Mesenchymal stem cell (in vitro differentiated cells and primary cell): ENCODE results near the gene MTCL3.
A peak's percentile ranks its signal among the peaks of the same experiment; 100 is the strongest.

ENCODE experiments used
- DNase-seq: peaks from one replicate; pipeline ENCODE4 v3.0.0-alpha.2; 2013
- H2AFZ ChIP-seq: one replicate; pipeline ENCODE4 v1.6.1; 2013; ENCODE audit warnings: low read depth, mild to moderate bottlenecking, control low read depth, inconsistent platforms, low read length, moderate library complexity
- H2AK5ac ChIP-seq: 2 replicates; pipeline ENCODE4 v1.6.1; 2013; ENCODE audit warnings: low read length, moderate library complexity, mild to moderate bottlenecking, inconsistent platforms; ENCODE audit not compliant: severe bottlenecking
- H2BK120ac ChIP-seq: one replicate; pipeline ENCODE4 v1.6.1; 2013; ENCODE audit warnings: low read depth, mild to moderate bottlenecking, inconsistent platforms, low read length, moderate library complexity
- H2BK12ac ChIP-seq, 2 experiments: one replicate each; pipeline ENCODE4 v1.6.1; 2013; ENCODE audit warnings: inconsistent platforms in 2 of 2, low read length in 2 of 2, mild to moderate bottlenecking in 2 of 2, moderate library complexity in 2 of 2, control low read depth in 1 of 2
- H2BK15ac ChIP-seq: one replicate; pipeline ENCODE4 v1.6.1; 2013; ENCODE audit warnings: mild to moderate bottlenecking, low read depth, inconsistent platforms; ENCODE audit not compliant: poor library complexity, severe bottlenecking
- H2BK5ac ChIP-seq: 2 replicates; pipeline ENCODE4 v1.6.1; 2013; ENCODE audit warnings: low read depth, mild to moderate bottlenecking, low read length, control low read depth, inconsistent platforms; ENCODE audit not compliant: poor library complexity, severe bottlenecking
- H3K14ac ChIP-seq, 2 experiments: one replicate each; pipeline ENCODE4 v1.6.1; 2013; ENCODE audit warnings: inconsistent platforms in 2 of 2, low read length in 2 of 2, control low read depth in 1 of 2, mild to moderate bottlenecking in 1 of 2, moderate library complexity in 1 of 2
- H3K18ac ChIP-seq, 2 experiments: one replicate each; pipeline ENCODE4 v1.6.1; 2013; ENCODE audit warnings: inconsistent platforms in 2 of 2, low read length in 2 of 2, control low read depth in 1 of 2, low read depth in 1 of 2, mild to moderate bottlenecking in 1 of 2
- H3K23ac ChIP-seq, 2 experiments: one replicate each; pipeline ENCODE4 v1.6.1; 2013; ENCODE audit warnings: inconsistent platforms in 2 of 2, low read length in 2 of 2, mild to moderate bottlenecking in 2 of 2, moderate library complexity in 2 of 2, control low read depth in 1 of 2
- H3K27ac ChIP-seq: 2 replicates; pipeline ENCODE4 v1.5.1; 2013; ENCODE audit warnings: mild to moderate bottlenecking, moderate library complexity, low read length, control low read depth, inconsistent platforms; ENCODE audit not compliant: poor library complexity, severe bottlenecking
- H3K27me3 ChIP-seq, 2 experiments: 2 replicates each; pipeline versions ENCODE4 v1.6.1 to v1.7.0; 2013; ENCODE audit warnings: low read length in 2 of 2, mild to moderate bottlenecking in 2 of 2, moderate library complexity in 2 of 2, control low read depth in 1 of 2, inconsistent platforms in 1 of 2; ENCODE audit not compliant: control insufficient read depth in 1 of 2, insufficient read depth in 1 of 2
- H3K36me3 ChIP-seq, 2 experiments: 2 replicates each; pipeline versions ENCODE4 v1.6.1 to v1.7.0; 2013; ENCODE audit warnings: low read length in 2 of 2, control low read depth in 1 of 2, inconsistent platforms in 1 of 2, low read depth in 1 of 2, mild to moderate bottlenecking in 1 of 2; ENCODE audit not compliant: insufficient read depth in 2 of 2, control insufficient read depth in 1 of 2
- H3K4ac ChIP-seq, 2 experiments: one replicate each; pipeline ENCODE4 v1.6.1; 2013; ENCODE audit warnings: inconsistent platforms in 2 of 2, low read length in 2 of 2, mild to moderate bottlenecking in 2 of 2, moderate library complexity in 2 of 2, control low read depth in 1 of 2, low read depth in 1 of 2
- H3K4me1 ChIP-seq: 2 replicates; pipeline ENCODE4 v1.6.1; 2013; ENCODE audit warnings: low read depth, low read length, control low read depth; ENCODE audit not compliant: control insufficient read depth, insufficient read depth
- H3K4me2 ChIP-seq: 2 replicates; pipeline ENCODE4 v1.6.1; 2013; ENCODE audit warnings: low read length, mild to moderate bottlenecking, inconsistent platforms; ENCODE audit not compliant: poor library complexity, severe bottlenecking
- H3K4me3 ChIP-seq, 2 experiments: 2 replicates each; pipeline versions ENCODE4 v1.5.1 to v1.7.0; 2013; ENCODE audit warnings: low read length in 2 of 2, mild to moderate bottlenecking in 2 of 2, control low read depth in 1 of 2, low read depth in 1 of 2; ENCODE audit not compliant: insufficient read depth in 1 of 2
- H3K79me1 ChIP-seq: replicated peaks from 2 replicates; pipeline ENCODE4 v1.6.1; 2013; ENCODE audit warnings: mild to moderate bottlenecking, control low read depth, low read length, inconsistent platforms; ENCODE audit not compliant: poor library complexity, severe bottlenecking
- H3K9ac ChIP-seq: 2 replicates; pipeline ENCODE4 v1.7.0; 2013; ENCODE audit warnings: mild to moderate bottlenecking, low read length, moderate library complexity
- H3K9me3 ChIP-seq: 2 replicates; pipeline ENCODE4 v1.7.0; 2013; ENCODE audit warnings: mild to moderate bottlenecking, low read length; ENCODE audit not compliant: control insufficient read depth
- H4K8ac ChIP-seq: one replicate; pipeline ENCODE4 v1.6.1; 2013; ENCODE audit warnings: inconsistent platforms, mild to moderate bottlenecking, low read length, moderate library complexity
- H4K91ac ChIP-seq: one replicate; pipeline ENCODE4 v1.6.1; 2013; ENCODE audit warnings: mild to moderate bottlenecking, low read length, inconsistent platforms
- WGBS: methylation state at CpG from one replicate; pipeline ENCODE4 v1.1.7; 2013; ENCODE audit warnings: mixed read lengths; 5-methylcytosine and 5-hydroxymethylcytosine counted together

MTCL3 gene

GRCh38 chr6:127458222-127458621 is 60.9 kb downstream of the MTCL3 start:
- no peak overlapping the region for H3K18ac ChIP-seq
- no peak overlapping the region for H3K14ac ChIP-seq
- H3K4me2 ChIP-seq = no peak overlapping the region
- H3K9me3 ChIP-seq = no peaks in the 10 kb centered on the region
- H3K4me3 ChIP-seq = peak overlapping the region in 1 of 2 experiments; percentile 26
- 60% methylated on average over 3 of the region's 3 CpGs for WGBS
- H3K79me1 ChIP-seq = peaks cover 12% of the 10 kb centered on the region
- no peak overlapping the region for H2BK15ac ChIP-seq
- no peak overlapping the region for H3K27ac ChIP-seq
- no peak overlapping the region for H2BK12ac ChIP-seq
- H4K8ac ChIP-seq = no peak overlapping the region
- H2BK5ac ChIP-seq = no peak overlapping the region
- peak overlapping the region; percentile 72 for H3K9ac ChIP-seq
- no peak overlapping the region for H2AFZ ChIP-seq
- no peaks in the 10 kb centered on the region for H3K27me3 ChIP-seq
- DNase-seq = no peak
- H2AK5ac ChIP-seq = no peak overlapping the region
- H3K23ac ChIP-seq = no peak overlapping the region
- H3K4me1 ChIP-seq = no peaks in the 10 kb centered on the region
- H3K36me3 ChIP-seq = peaks cover 0 to 3% of the 10 kb centered on the region in 2 experiments
- no peak overlapping the region for H2BK120ac ChIP-seq
- no peak overlapping the region for H4K91ac ChIP-seq
- H3K4ac ChIP-seq = no peak overlapping the region

- Histone ChIP-seq H3K4me3 (no peak overlapping the region), H3K9ac (peak overlapping the region; percentile 34), H2BK120ac (no peak overlapping the region), H3K79me1 (peaks cover 12% of the 10 kb centered on the region), H4K91ac (no peak overlapping the region), H3K4me1 (no peaks in the 10 kb centered on the region), H2AFZ (no peak overlapping the region), H2BK15ac (no peak overlapping the region), H3K4ac (no peak overlapping the region), H3K18ac (no peak overlapping the region), H2AK5ac (no peak overlapping the region), H4K8ac (no peak overlapping the region), H3K4me2 (no peak overlapping the region), H3K36me3 (peaks cover 0 to 3% of the 10 kb centered on the region in 2 experiments), H3K27me3 (no peaks in the 10 kb centered on the region), H2BK12ac (no peak overlapping the region), H3K9me3 (no peaks in the 10 kb centered on the region), H3K27ac (no peak overlapping the region), H3K14ac (no peak overlapping the region), H3K23ac (no peak overlapping the region), H2BK5ac (no peak overlapping the region)
- WGBS = 95% methylated on average over 2 of the region's 3 CpGs
- DNase-seq = peak; percentile 65
These were observed 61.6 kb downstream of the MTCL3 start for GRCh38 chr6:127457456-127458064.

GRCh38 chr6:127456465-127456864 is 62.7 kb downstream of the MTCL3 start:
- Histone ChIP-seq H3K4me1 (no peaks in the 10 kb centered on the region), H3K23ac (no peak overlapping the region), H3K9ac (no peak overlapping the region), H2BK12ac (no peak overlapping the region), H3K36me3 (peaks cover 0 to 3% of the 10 kb centered on the region in 2 experiments), H2AK5ac (no peak overlapping the region), H3K14ac (no peak overlapping the region), H3K18ac (no peak overlapping the region), H3K4me3 (no peak overlapping the region), H3K4me2 (no peak overlapping the region), H3K4ac (no peak overlapping the region), H3K79me1 (peaks cover 14% of the 10 kb centered on the region), H3K27me3 (no peaks in the 10 kb centered on the region), H2BK5ac (no peak overlapping the region), H3K9me3 (no peaks in the 10 kb centered on the region), H2AFZ (no peak overlapping the region), H2BK15ac (no peak overlapping the region), H3K27ac (no peak overlapping the region), H4K91ac (no peak overlapping the region), H2BK120ac (no peak overlapping the region), H4K8ac (no peak overlapping the region)
- 100% methylated on average over 1 of the region's 3 CpGs for WGBS
- DNase-seq = no peak

- no peak overlapping the region for H3K4ac ChIP-seq
- WGBS = no CpG with 5 or more reads among the region's 2 CpGs
- no peak overlapping the region for H3K18ac ChIP-seq
- no peak overlapping the region for H3K27ac ChIP-seq
- H4K8ac ChIP-seq = no peak overlapping the region
- H4K91ac ChIP-seq = no peak overlapping the region
- no peak overlapping the region for H2BK12ac ChIP-seq
- H2BK5ac ChIP-seq = no peak overlapping the region
- no peak overlapping the region for H3K9ac ChIP-seq
- no peak overlapping the region for H2BK120ac ChIP-seq
- H3K9me3 ChIP-seq = no peaks in the 10 kb centered on the region
- no peak overlapping the region for H2AK5ac ChIP-seq
- peak; percentile 26 for DNase-seq
- H2BK15ac ChIP-seq = no peak overlapping the region
- no peaks in the 10 kb centered on the region for H3K27me3 ChIP-seq
- no peak overlapping the region for H3K4me3 ChIP-seq
- H3K36me3 ChIP-seq = peaks cover 1 to 2% of the 10 kb centered on the region in 2 experiments
- no peak overlapping the region for H3K4me2 ChIP-seq
- H3K4me1 ChIP-seq = no peaks in the 10 kb centered on the region
- no peak overlapping the region for H3K23ac ChIP-seq
- peaks cover 11% of the 10 kb centered on the region for H3K79me1 ChIP-seq
- H3K14ac ChIP-seq = no peak overlapping the region
- no peak overlapping the region for H2AFZ ChIP-seq
These were observed 65.1 kb downstream of the MTCL3 start for GRCh38 chr6:127453845-127454619.
